Measurements from ENCODE around the gene PTMA. TPM values are rescaled to one million over a fixed set of nuclear protein-coding genes. Genes with fewer than 3 reads are reported as not detected.

Gene PTMA
- total RNA-seq, 4 donors from 2014 or later, result 478 to 1,487 (median 685) TPM

- in situ Hi-C loops (cut with MboI; ENCODE audit: low pct_ligation_motif_present in 1 of 4, low pct_unique_long_range_greater_than_20kb in 1 of 4, low sequenced_read_pairs in 3 of 4) (no loop called here), intact Hi-C loops (cut with DNase I; ENCODE audit: low total_unique reads) (no loop called here)
- Histone ChIP-seq H3K27ac (no peak overlapping the region), H3K4me1 (no peaks in the 10 kb centered on the region), H3K36me3 (no peaks in the 10 kb centered on the region), H3K9me3 (no peaks in the 10 kb centered on the region), H3K27me3 (no peaks in the 10 kb centered on the region), H3K4me3 (no peak overlapping the region)
- no peak for DNase-seq
- no peak for TF ChIP-seq POLR2AphosphoS5 (IDR thresholded peaks at IDR 0.05)
- TF ChIP-seq EP300 (IDR thresholded peaks at IDR 0.05; ENCODE audit: low read depth), result no peak
- TF ChIP-seq POLR2A (IDR thresholded peaks at IDR 0.05), result no peak
- TF ChIP-seq, protein P1, sequence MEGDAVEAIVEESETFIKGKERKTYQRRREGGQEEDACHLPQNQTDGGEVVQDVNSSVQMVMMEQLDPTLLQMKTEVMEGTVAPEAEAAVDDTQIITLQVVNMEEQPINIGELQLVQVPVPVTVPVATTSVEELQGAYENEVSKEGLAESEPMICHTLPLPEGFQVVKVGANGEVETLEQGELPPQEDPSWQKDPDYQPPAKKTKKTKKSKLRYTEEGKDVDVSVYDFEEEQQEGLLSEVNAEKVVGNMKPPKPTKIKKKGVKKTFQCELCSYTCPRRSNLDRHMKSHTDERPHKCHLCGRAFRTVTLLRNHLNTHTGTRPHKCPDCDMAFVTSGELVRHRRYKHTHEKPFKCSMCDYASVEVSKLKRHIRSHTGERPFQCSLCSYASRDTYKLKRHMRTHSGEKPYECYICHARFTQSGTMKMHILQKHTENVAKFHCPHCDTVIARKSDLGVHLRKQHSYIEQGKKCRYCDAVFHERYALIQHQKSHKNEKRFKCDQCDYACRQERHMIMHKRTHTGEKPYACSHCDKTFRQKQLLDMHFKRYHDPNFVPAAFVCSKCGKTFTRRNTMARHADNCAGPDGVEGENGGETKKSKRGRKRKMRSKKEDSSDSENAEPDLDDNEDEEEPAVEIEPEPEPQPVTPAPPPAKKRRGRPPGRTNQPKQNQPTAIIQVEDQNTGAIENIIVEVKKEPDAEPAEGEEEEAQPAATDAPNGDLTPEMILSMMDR (IDR thresholded peaks at IDR 0.05), result no peak
- WGBS, 2 donors (ENCODE audit: low coverage in 1 of 2), result 67 to 68% methylated on average over 2 of the region's 2 CpGs
Observed at GRCh38 chr2:231752061-231752460, 43.7 kb downstream of the PTMA start.

GRCh38 chr2:231761735-231762134 is 53.4 kb downstream of the PTMA start:
- Histone ChIP-seq H3K4me3 (no peak overlapping the region), H3K4me1 (no peaks in the 10 kb centered on the region), H3K27me3 (no peaks in the 10 kb centered on the region), H3K9me3 (no peaks in the 10 kb centered on the region), H3K27ac (no peak overlapping the region), H3K36me3 (no peaks in the 10 kb centered on the region)
- in situ Hi-C loops (cut with MboI; ENCODE audit: low pct_ligation_motif_present in 1 of 4, low pct_unique_long_range_greater_than_20kb in 1 of 4, low sequenced_read_pairs in 3 of 4), result no loop called here
- 87 to 89% methylated on average over 2 of the region's 2 CpGs for WGBS, 2 donors (ENCODE audit: low coverage in 1 of 2)
- no peak for DNase-seq
- TF ChIP-seq EP300 (IDR thresholded peaks at IDR 0.05; ENCODE audit: low read depth) (no peak), POLR2A (IDR thresholded peaks at IDR 0.05) (no peak), POLR2AphosphoS5 (IDR thresholded peaks at IDR 0.05) (no peak)
- TF ChIP-seq, protein P1 (IDR thresholded peaks at IDR 0.05), result no peak
- intact Hi-C loops (cut with DNase I; ENCODE audit: low total_unique reads), result no loop called here

Small RNAs within 50 kb of the gene (small RNA-seq; reads per million reads assigned to genes)
- 0 reads per million in 4 donors for gene RF00015

Other genes starting within 250 kb of the PTMA start
- 100 to 1,000 TPM in 3 of 4 donors, 10 to 100 TPM in 1; 83.8 to 227 (median 133) TPM for gene NCL, start 244.0 kb upstream of the PTMA start, total RNA-seq
- 1 to 10 TPM in 1 of 4 donors, under 1 TPM in 2, not detected in 1; 0.32 to 2.2 (median 0.55) TPM for gene NMUR1, start 178.1 kb upstream of the PTMA start, total RNA-seq
- not detected for gene TEX44, start 115.7 kb upstream of the PTMA start, total RNA-seq
- gene PDE6D, start 72.8 kb downstream of the PTMA start, total RNA-seq, result 10 to 100 TPM in 3 of 4 donors, 1 to 10 TPM in 1; 4.8 to 34.1 (median 20.7) TPM
- gene COPS7B, start 77.9 kb downstream of the PTMA start, total RNA-seq, result 10 to 100 TPM; 21.3 to 51.3 (median 22.8) TPM
- gene NPPC, start 217.9 kb downstream of the PTMA start, total RNA-seq, result 10 to 100 TPM in 1 of 4 donors, under 1 TPM in 1, not detected in 2; 0.68 to 90.4 TPM

All from transverse colon (tissue), 4 donors.